Brain microvascular endothelial cell (primary cell): ENCODE data around the gene KCNJ12.
"Not testable (repeated sequence)": the region's sequence is repeated elsewhere in the genome, so short reads cannot be mapped to it uniquely, and the experiment has no call there.

Source experiments
- DNase-seq: peaks from one replicate; pipeline ENCODE4 v3.0.0-alpha.2; 2020
- H3K27ac ChIP-seq: fragments of 250-450 bp; sonication (Bioruptor Pico); 2 replicates; pipeline ENCODE4 v1.5.1; 2020; ENCODE audit warnings: mild to moderate bottlenecking, moderate library complexity
- H3K27me3 ChIP-seq: fragments of 250-450 bp; sonication (Bioruptor Pico); replicated peaks from 2 replicates; pipeline ENCODE4 v1.5.1; 2020; ENCODE audit warnings: mild to moderate bottlenecking
- H3K36me3 ChIP-seq: fragments of 250-450 bp; sonication (Bioruptor Pico); replicated peaks from 2 replicates; pipeline ENCODE4 v1.5.1; 2020; ENCODE audit warnings: mild to moderate bottlenecking
- H3K4me3 ChIP-seq: 2 replicates; pipeline ENCODE4 v1.5.1; 2011; ENCODE audit warnings: low read depth, mild to moderate bottlenecking, control low read depth, low read length, moderate library complexity
- in situ Hi-C: cut with HindIII; loops from 2 replicates; pipeline ENCODE4 v1.10.0; 2017; ENCODE audit warnings: low sequenced_read_pairs, low pct_ligation_motif_present
- TF ChIP-seq, protein P1 (sequence below): IDR thresholded peaks from 2 replicates; pipeline ENCODE4 v1.5.1; 2011; ENCODE audit warnings: low read depth, mild to moderate bottlenecking, moderate library complexity, low read length, control low read depth, inconsistent platforms; ENCODE audit errors: missing control alignments

KCNJ12 gene

DNA sequence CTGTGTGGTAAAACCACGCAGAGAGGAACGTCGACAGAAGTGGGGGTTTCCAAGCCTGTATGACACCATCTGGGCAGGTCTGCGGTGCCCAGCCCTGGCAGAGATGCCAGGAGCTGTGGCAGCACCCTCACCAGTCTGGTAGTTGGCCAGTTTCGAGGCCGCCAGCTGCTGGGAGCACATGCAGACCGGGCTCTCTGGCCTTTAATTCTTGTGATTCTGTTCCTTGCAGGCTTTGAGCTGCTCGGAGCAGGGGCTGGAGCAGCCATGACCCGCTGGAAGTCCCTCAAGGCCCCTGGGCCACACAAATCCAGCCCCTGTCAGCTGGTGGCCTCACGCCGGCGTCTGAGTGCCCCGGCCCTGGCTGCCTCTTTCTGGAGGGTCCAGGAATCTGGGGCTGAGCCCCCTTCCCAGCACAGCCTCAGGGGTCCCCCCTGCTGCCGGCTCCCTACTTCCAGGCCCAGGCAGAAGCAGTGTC lies 36.1 kb downstream of the KCNJ12 start:
- in situ Hi-C loops, H3K27me3 ChIP-seq, H3K36me3 ChIP-seq, H3K4me3 ChIP-seq, DNase-seq, H3K27ac ChIP-seq: not testable (repeated sequence)

DNA sequence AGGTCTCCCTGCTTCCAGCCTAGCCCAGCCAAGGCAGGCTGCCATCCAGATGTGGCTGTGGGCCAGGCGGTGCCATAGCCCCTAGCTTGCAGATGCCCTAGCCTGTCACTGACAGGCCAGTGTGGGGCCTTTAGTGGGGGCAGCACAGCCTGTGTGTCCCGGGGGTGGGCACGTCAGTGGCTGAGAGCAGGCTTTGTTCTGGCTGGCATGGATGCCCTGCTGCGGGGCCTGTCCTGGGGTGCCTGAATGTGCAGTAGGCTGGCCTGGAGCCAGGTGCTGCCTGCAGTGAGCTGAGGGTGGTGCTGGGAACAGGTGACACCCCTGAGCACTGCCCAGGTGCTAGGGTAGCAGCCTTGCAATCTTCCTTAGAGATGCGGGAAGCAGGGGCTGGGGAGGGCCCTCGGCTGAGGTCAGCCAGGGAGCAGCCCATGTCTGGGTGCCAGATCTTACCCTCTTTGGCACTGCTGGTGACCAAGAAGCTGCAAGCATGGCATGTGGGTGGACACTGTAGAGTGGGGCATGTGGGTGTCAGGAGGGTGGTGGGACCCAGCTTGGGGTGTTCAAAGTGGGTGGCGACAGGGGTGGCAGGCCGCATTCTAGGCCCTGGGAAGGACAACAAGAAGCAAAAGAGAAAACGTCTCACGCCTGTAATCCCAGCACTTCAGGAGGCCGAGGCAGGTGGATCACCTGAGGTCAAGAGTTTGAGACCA lies 37.6 kb downstream of the KCNJ12 start:
- in situ Hi-C loops, H3K36me3 ChIP-seq: not testable (repeated sequence)

DNA sequence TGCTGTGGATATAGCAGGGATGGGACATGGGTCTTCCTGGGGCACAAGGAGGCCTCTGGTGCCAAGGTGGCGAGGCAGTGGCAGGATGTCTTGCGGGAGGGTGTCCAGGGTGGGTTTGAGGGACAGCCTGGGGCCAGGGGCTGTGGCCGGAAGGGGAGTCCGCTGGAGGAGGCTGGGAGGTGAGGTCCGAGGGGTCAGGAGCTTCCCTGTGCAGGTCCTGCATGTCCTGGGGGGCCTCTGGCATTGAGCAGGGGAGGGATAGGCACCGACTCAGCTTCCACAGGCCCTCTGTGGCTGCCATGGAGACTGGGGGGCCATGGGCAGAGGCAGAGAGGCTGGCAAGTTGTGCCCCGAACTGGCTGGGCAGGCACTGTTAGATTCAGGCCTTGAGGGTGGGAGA lies 38.5 kb downstream of the KCNJ12 start:
- H3K27ac ChIP-seq, in situ Hi-C loops, DNase-seq, H3K36me3 ChIP-seq, H3K4me3 ChIP-seq, H3K27me3 ChIP-seq: not testable (repeated sequence)

More for the DNA sequence above, 37.6 kb downstream of the KCNJ12 start:
- H3K27me3 ChIP-seq, H3K4me3 ChIP-seq, H3K27ac ChIP-seq, DNase-seq: not testable (repeated sequence)

DNA sequence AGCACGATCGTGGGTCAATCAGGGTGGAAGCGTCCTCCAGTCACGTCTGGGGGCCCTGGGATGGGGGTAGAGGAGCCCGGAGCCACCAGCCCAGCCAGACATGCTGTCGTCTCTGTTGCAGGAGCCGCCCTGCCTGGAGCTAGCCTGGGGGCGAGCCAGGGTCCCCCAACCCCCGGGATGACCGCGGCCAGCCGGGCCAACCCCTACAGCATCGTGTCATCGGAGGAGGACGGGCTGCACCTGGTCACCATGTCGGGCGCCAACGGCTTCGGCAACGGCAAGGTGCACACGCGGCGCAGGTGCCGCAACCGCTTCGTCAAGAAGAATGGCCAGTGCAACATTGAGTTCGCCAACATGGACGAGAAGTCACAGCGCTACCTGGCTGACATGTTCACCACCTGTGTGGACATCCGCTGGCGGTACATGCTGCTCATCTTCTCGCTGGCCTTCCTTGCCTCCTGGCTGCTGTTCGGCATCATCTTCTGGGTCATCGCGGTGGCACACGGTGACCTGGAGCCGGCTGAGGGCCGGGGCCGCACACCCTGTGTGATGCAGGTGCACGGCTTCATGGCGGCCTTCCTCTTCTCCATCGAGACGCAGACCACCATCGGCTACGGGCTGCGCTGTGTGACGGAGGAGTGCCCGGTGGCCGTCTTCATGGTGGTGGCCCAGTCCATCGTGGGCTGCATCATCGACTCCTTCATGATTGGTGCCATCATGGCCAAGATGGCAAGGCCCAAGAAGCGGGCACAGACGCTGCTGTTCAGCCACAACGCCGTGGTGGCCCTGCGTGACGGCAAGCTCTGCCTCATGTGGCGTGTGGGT lies 39.2 kb downstream of the KCNJ12 start:
- in situ Hi-C loops, H3K27ac ChIP-seq, H3K27me3 ChIP-seq, DNase-seq, H3K36me3 ChIP-seq, H3K4me3 ChIP-seq: not testable (repeated sequence)

DNA sequence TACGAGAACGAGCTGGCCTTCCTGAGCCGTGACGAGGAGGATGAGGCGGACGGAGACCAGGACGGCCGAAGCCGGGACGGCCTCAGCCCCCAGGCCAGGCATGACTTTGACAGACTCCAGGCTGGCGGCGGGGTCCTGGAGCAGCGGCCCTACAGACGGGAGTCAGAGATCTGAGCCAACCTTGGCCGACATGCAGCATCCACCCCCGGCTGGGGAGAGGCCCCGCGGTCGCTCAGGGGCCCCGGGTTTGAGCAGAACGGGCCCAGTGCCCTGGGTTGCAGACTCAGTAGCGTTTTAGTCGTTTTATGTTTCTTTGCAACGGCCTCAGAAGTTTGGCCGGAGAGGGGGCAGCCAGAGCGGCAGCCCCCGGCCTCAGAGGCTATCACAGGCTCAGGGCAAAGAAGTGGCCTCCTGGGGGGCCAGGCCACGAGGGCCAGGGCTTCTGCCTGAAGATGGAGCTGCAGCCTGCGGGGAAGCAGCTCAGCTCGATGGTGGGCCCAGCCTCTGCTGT lies 40.4 kb downstream of the KCNJ12 start:
- H3K27me3 ChIP-seq, in situ Hi-C loops, H3K4me3 ChIP-seq, DNase-seq, H3K27ac ChIP-seq, H3K36me3 ChIP-seq: not testable (repeated sequence)

DNA sequence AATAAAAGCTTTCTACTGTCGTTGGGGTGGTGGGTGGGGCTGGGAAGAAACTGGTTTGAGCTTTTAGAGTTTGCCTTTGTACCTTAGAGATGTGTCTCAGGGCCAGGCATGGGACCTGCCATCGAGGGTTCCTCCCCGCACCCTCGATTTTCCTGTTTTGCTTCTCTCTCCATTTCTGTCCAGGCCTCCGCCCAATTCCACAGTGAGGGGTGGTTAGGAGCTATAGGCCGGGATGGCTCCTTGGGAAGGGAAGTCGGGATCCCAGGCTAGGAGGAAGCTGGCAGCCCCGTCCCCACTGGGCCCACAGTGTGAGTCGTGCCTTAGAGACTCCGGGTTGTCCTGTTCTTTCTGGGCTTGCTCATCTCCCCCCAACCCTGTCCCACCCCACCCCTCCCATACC lies 41.2 kb downstream of the KCNJ12 start:
- DNase-seq, in situ Hi-C loops: not testable (repeated sequence)

DNA sequence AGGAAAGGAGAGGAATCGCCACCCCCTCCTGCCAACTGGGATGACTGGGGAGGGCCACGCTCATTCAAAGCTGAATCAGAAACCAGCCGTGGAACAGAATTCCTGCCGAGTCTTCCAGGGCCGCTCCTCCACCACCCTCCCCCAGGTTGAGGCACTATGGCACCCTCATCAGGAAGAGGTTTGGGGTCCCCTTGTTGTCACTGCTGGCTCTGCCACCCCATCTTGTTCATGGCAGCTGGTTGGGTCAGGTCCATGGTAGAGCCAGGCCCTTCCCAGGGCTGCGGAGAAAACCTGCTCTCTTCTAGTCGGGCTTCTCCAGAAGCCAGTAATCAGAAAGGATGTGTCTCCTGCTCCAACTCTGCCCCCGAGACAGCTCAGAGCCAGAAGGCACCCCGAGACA lies 41.8 kb downstream of the KCNJ12 start:
- TF ChIP-seq, protein P1, sequence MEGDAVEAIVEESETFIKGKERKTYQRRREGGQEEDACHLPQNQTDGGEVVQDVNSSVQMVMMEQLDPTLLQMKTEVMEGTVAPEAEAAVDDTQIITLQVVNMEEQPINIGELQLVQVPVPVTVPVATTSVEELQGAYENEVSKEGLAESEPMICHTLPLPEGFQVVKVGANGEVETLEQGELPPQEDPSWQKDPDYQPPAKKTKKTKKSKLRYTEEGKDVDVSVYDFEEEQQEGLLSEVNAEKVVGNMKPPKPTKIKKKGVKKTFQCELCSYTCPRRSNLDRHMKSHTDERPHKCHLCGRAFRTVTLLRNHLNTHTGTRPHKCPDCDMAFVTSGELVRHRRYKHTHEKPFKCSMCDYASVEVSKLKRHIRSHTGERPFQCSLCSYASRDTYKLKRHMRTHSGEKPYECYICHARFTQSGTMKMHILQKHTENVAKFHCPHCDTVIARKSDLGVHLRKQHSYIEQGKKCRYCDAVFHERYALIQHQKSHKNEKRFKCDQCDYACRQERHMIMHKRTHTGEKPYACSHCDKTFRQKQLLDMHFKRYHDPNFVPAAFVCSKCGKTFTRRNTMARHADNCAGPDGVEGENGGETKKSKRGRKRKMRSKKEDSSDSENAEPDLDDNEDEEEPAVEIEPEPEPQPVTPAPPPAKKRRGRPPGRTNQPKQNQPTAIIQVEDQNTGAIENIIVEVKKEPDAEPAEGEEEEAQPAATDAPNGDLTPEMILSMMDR, result no peak
- DNase-seq, result no peak
- in situ Hi-C loops, result no loop called here
- Histone ChIP-seq H3K27ac (no peak overlapping the region), H3K27me3 (no peaks in the 10 kb centered on the region), H3K36me3 (no peaks in the 10 kb centered on the region), H3K4me3 (no peak overlapping the region)

More for the DNA sequence above, 41.2 kb downstream of the KCNJ12 start:
- H3K36me3 ChIP-seq, H3K27me3 ChIP-seq, H3K4me3 ChIP-seq, H3K27ac ChIP-seq: not testable (repeated sequence)

DNA sequence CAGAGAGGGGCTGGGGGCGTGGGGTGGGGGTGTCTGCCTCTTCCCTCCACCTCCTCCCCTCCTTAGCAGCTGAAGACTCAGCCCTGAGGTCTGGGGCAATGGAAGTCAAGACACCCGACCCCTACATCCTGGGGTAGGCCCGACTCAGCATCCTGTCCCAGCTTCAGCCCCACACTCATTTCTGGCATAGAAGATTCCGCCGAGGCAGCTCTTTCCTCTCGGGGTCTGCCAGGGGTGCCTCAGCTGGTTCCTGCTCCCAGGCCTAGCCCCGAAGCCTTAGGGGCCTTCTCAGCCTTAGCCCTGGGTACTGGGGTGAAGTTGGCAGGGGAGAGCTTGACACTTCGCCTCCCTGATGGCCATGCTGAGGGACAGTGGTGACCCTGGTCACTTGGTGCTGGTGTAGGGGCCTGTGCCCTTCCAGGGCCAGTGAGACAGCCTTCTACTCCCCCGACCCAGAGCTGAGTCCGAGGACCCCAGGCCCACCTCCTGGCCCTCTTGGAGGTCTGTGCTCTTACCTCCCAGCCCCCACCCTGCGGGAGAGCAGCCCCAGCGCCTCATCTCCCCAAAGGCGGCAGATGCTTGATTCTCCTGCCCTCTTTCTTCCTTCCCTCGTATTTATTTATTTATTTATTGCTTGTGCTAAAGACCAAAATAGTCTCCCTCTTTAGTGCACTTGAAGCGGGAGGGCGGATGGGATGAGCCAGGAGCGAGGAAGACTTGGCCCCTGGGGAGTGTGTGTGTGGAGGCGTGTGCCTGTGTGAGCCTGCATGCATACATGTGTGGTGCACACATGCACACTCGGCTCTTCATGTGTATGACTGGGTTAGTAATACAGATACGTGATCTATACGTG lies 42.5 kb downstream of the KCNJ12 start:
- no peaks in the 10 kb centered on the region for H3K27me3 ChIP-seq
- TF ChIP-seq, protein P1, result no peak
- H3K4me3 ChIP-seq, result no peak overlapping the region
- H3K27ac ChIP-seq, result no peak overlapping the region
- no peaks in the 10 kb centered on the region for H3K36me3 ChIP-seq
- in situ Hi-C loops, result no loop called here
- DNase-seq, result no peak
